NT2/D1 (cell line): ENCODE data around the gene GLRX.

Source experiments
- DNase-seq: peaks from one replicate; pipeline ENCODE4 v3.0.0-alpha.2; 2011; ENCODE audit warnings: low read depth, low spot score
- H3K27me3 ChIP-seq: 2 replicates; pipeline ENCODE4 v1.6.0; 2011; ENCODE audit warnings: mild to moderate bottlenecking; ENCODE audit not compliant: insufficient read length, insufficient read depth
- H3K36me3 ChIP-seq: 2 replicates; pipeline ENCODE4 v1.6.1; 2011; ENCODE audit warnings: mild to moderate bottlenecking, low read length, mixed read lengths; ENCODE audit not compliant: insufficient read depth, insufficient read length
- H3K4me1 ChIP-seq: 2 replicates; pipeline ENCODE4 v1.5.1; 2011; ENCODE audit not compliant: insufficient read depth, insufficient read length
- H3K4me3 ChIP-seq: 2 replicates; pipeline ENCODE4 v1.5.1; 2011; ENCODE audit warnings: low read depth; ENCODE audit not compliant: insufficient read length
- H3K9ac ChIP-seq: 2 replicates; pipeline ENCODE4 v1.6.0; 2011; ENCODE audit warnings: low read depth; ENCODE audit not compliant: insufficient read length
- H3K9me3 ChIP-seq: 2 replicates; pipeline ENCODE4 v1.5.1; 2011; ENCODE audit warnings: mild to moderate bottlenecking, low read length; ENCODE audit not compliant: insufficient read depth
- SUZ12 ChIP-seq: IDR thresholded peaks from 2 replicates; pipeline ENCODE4 v1.6.1; 2011; ENCODE audit not compliant: insufficient read length, insufficient read depth; ENCODE audit errors: extremely low read depth
- YY1 ChIP-seq: IDR thresholded peaks from 2 replicates; pipeline ENCODE4 v1.6.1; 2011; ENCODE audit not compliant: insufficient read length, insufficient read depth
- ZNF274 ChIP-seq: IDR thresholded peaks from 2 replicates; pipeline ENCODE4 v1.6.1; 2011; ENCODE audit warnings: mild to moderate bottlenecking, low read depth, low read length

Gene GLRX

GRCh38 chr5:95848701-95849100 is 26.2 kb upstream of the GLRX start:
- TF ChIP-seq ZNF274 = no peak
- no peak for TF ChIP-seq YY1
- TF ChIP-seq SUZ12 = no peak
- Histone ChIP-seq H3K9ac (no peak overlapping the region), H3K4me3 (no peak overlapping the region), H3K4me1 (no peaks in the 10 kb centered on the region), H3K36me3 (no peaks in the 10 kb centered on the region), H3K9me3 (0 out of 2 replicates have a peak, but pooled peaks cover 5% of the 10 kb centered on the region), H3K27me3 (no peaks in the 10 kb centered on the region)
- no peak for DNase-seq

- H3K4me3 ChIP-seq = no peak overlapping the region
- TF ChIP-seq ZNF274 (no peak), YY1 (no peak), SUZ12 (no peak)
- H3K36me3 ChIP-seq = no peaks in the 10 kb centered on the region
- H3K27me3 ChIP-seq = no peaks in the 10 kb centered on the region
- no peaks in the 10 kb centered on the region for H3K4me1 ChIP-seq
- DNase-seq = no peak
- 0 out of 2 replicates have a peak, but pooled peaks cover 5% of the 10 kb centered on the region for H3K9me3 ChIP-seq
- no peak overlapping the region for H3K9ac ChIP-seq
Measured at GRCh38 chr5:95847261-95847592, 24.7 kb upstream of the GLRX start.

GRCh38 chr5:95846554-95847260 is 24.2 kb upstream of the GLRX start:
- no peak for DNase-seq

GRCh38 chr5:95845391-95845790 is 22.9 kb upstream of the GLRX start:
- no peak for TF ChIP-seq SUZ12
- TF ChIP-seq YY1 = no peak
- no peak for TF ChIP-seq ZNF274
- Histone ChIP-seq H3K4me1 (no peaks in the 10 kb centered on the region), H3K9ac (no peak overlapping the region), H3K27me3 (no peaks in the 10 kb centered on the region), H3K4me3 (no peak overlapping the region), H3K9me3 (0 out of 2 replicates have a peak, but pooled peaks cover 2% of the 10 kb centered on the region), H3K36me3 (no peaks in the 10 kb centered on the region)
- no peak for DNase-seq

More at GRCh38 chr5:95846554-95847260, 24.2 kb upstream of the GLRX start:
- Histone ChIP-seq H3K9me3 (0 out of 2 replicates have a peak, but pooled peaks cover 5% of the 10 kb centered on the region), H3K9ac (no peak overlapping the region), H3K4me3 (no peak overlapping the region), H3K36me3 (no peaks in the 10 kb centered on the region), H3K4me1 (no peaks in the 10 kb centered on the region), H3K27me3 (no peaks in the 10 kb centered on the region)
- TF ChIP-seq ZNF274 (no peak), YY1 (no peak), SUZ12 (no peak)

DNA sequence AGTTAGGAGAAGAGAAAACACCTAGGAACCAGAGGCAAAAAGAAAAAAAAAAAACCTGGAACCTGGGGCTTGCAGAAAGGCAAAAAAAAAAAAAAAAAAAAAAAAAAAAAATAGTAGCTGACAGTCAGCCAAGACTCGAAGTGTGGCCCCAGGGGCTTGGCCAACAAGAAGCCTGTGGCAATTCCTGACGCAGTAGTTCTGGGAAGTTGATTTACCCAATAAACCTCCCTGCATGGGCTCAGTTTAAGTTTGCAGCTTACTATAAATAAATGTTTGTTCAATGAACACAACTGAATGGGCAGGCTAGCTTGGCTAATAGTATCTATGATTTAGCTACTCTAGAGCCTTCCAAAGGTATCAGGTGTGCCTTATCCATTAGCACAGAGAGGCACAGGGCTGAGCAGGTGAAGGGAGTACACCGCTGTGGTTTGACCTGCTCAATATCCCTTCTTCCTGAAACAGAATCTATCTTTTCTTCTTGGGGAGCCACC is 21.3 kb upstream of the GLRX start:
- Histone ChIP-seq H3K27me3 (no peaks in the 10 kb centered on the region), H3K36me3 (no peaks in the 10 kb centered on the region), H3K9ac (no peak overlapping the region), H3K4me1 (no peaks in the 10 kb centered on the region), H3K9me3 (no peaks in the 10 kb centered on the region), H3K4me3 (no peak overlapping the region)
- no peak for DNase-seq
- no peak for TF ChIP-seq YY1
- TF ChIP-seq ZNF274 = no peak
- TF ChIP-seq SUZ12 = no peak

DNA sequence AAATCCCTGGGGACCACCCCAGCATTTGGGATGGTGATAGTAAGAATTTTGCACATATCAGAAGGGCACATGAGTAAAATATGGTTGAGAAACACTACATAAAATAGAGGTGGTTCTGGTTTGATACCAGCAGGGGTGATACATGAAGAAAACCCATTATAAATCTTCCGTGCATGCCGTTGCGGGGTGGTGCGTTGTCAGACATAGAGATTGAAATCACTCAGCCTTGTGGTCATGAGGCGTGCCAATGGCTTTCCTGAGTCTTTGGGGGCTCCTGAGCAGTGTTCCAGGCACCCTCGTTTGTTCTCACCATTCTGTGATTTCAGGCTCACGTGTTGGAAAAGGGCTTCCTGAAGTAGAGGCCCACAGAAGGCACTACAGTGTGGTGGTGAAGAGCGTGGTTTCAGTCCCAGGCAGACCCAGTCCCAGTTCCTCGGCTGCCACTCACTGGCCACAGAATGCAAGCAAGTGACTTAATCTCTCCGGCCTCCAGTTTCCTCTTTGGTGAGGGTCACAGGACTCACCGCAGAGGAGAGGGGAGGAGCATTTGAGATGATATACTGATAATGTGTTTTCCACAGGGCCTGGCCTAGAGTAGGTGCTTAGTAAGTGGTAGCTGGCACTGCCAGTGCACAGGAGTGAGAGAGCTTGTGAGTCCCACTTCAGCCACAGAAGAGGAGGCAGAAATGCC is 20.5 kb upstream of the GLRX start:
- DNase-seq = no peak
- H3K4me1 ChIP-seq = no peaks in the 10 kb centered on the region
- H3K9me3 ChIP-seq = no peaks in the 10 kb centered on the region
- H3K9ac ChIP-seq = no peak overlapping the region
- H3K36me3 ChIP-seq = no peaks in the 10 kb centered on the region
- no peak overlapping the region for H3K4me3 ChIP-seq
- no peaks in the 10 kb centered on the region for H3K27me3 ChIP-seq
- no peak for TF ChIP-seq YY1

DNA sequence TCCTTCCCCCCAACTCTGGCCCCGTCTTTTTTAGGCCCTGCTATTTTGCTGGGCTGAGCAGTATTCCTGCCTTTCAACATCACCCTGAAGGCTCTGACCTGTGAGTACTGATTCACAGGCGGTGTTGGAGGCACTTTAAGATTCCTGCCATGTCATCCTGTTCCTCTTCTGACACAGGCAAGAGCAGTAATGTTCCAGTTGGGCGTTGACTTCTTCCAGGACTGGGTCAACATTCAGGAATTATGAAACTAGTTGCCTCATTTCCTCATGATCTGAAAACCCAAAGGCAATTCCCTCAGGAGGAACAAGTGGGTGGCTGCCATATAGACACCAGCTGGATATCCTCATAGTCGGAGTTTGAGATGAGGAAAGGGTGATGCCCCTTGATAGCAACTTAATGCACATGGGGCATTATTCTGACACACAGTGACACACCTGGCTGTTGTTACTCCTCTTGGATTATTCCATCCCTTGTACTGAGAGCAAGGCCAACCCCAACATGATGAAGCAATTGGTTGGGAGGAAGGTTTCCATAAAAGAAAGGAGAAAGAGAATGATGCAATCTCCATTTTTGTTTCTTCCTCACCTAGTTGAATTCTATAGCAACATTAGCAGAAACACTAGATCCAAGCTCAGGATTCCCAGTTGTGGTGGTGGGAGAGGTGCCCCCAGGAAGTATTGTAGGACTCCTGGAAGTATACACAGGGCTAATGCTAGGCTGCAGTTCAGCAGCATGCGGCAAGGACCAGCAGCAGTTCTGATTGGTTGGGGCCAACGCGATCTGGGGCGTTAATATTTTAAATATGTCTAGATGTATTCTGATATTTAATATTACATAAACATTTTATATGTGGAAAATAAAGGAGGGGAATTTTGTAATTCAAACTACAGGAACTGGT is 19.6 kb upstream of the GLRX start:
- no peaks in the 10 kb centered on the region for H3K27me3 ChIP-seq
- TF ChIP-seq ZNF274 (no peak), YY1 (no peak), SUZ12 (no peak)
- DNase-seq = no peak
- no peaks in the 10 kb centered on the region for H3K4me1 ChIP-seq
- no peaks in the 10 kb centered on the region for H3K36me3 ChIP-seq
- no peak overlapping the region for H3K4me3 ChIP-seq
- no peak overlapping the region for H3K9ac ChIP-seq
- H3K9me3 ChIP-seq = no peaks in the 10 kb centered on the region
